Fibroblast of skin of abdomen (primary cell): ENCODE data around the gene STRN4.
"Not testable (repeated sequence)": the region's sequence is repeated elsewhere in the genome, so short reads cannot be mapped to it uniquely, and the experiment has no call there.

Source experiments
- DNase-seq: peaks from one replicate; pipeline ENCODE4 v3.0.0-alpha.2; 2013

Gene STRN4

GRCh38 chr19:46772170-46773017 lies 26.1 kb upstream of the STRN4 start:
- peak; percentile 42 for DNase-seq

GRCh38 chr19:46768746-46769145 lies 22.5 kb upstream of the STRN4 start:
- not testable (repeated sequence) for DNase-seq

- no peak for DNase-seq
Measured at GRCh38 chr19:46766569-46767317, 20.5 kb upstream of the STRN4 start.

DNA sequence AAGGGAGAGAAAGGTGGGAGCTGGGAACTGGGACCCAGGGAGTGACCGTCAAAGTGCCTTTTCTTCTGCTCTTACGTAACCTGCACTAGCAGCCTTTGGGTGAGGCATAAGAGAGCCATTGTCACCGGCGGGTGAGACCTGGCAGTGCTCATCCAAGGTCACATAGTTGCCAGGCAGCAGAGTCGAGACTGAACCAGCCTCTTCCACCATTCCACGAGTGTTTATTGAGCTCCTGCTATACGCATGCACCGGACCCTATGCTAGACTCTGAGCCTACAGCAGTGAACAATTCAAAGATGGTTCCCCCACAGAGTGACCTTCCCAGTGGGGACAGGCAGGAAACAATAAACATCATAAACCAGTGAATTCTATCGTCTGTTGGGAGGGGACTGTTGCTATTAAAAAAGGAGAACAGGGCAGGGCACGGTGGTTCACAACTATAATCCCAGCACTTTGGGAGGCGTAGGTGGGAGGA lies 18.6 kb upstream of the STRN4 start:
- no peak for DNase-seq

GRCh38 chr19:46762245-46762890 lies 16.1 kb upstream of the STRN4 start:
- DNase-seq: no peak

- peak; percentile 77 for DNase-seq
Measured at GRCh38 chr19:46761418-46761831, 15.2 kb upstream of the STRN4 start.

DNA sequence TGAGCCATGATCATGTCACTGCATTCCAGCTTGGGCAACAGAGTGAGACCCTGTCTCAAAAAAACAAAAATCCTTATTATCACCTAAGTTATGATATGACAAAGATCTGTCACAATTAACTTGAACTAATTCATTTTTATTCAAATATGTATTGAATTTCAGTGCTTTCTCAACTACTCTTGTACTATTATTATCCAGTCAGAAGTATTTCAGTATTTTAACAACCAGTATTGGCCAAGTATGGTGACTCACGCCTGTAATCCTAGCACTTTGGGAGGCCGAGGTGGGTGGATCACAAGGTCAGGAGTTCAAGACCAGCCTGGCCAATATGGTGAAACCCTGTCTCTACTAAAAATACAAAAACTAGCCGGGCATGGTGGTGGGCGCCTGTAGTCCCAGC lies 14.6 kb upstream of the STRN4 start:
- not testable (repeated sequence) for DNase-seq

- no peak for DNase-seq
Measured at GRCh38 chr19:46760363-46760762, 14.1 kb upstream of the STRN4 start.

GRCh38 chr19:46759817-46760333 lies 13.6 kb upstream of the STRN4 start:
- DNase-seq: peak; percentile 99

DNA sequence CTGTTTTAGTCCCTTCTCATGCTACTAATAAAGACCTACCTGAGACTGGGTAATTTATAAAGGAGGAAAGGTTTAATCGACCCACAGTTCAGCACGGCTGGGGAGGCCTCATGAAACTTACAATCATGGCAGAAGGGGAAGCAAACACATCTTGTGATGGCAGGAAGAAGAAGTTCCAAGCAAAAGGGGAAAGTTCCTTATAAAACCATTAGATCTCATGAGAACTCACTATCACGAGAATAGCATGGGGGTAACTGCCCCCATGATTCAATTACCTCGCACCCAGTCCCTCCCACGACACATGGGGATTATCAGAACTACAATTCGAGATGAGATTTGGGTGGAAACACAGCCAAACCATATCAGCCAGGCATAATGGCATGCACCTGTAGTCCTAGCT lies 13.0 kb upstream of the STRN4 start:
- no peak for DNase-seq

GRCh38 chr19:46756544-46756888 lies 10.3 kb upstream of the STRN4 start:
- DNase-seq: no peak

DNA sequence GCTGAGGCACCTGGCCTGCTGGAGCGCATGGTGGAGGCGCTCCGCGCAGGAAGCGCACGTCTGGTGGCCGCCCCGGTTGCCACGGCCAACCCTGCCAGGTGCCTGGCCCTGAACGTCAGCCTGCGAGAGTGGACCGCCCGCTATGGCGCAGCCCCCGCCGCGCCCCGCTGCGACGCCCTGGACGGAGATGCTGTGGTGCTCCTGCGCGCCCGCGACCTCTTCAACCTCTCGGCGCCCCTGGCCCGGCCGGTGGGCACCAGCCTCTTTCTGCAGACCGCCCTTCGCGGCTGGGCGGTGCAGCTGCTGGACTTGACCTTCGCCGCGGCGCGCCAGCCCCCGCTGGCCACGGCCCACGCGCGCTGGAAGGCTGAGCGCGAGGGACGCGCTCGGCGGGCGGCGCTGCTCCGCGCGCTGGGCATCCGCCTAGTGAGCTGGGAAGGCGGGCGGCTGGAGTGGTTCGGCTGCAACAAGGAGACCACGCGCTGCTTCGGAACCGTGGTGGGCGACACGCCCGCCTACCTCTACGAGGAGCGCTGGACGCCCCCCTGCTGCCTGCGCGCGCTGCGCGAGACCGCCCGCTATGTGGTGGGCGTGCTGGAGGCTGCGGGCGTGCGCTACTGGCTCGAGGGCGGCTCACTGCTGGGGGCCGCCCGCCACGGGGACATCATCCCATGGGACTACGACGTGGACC lies 9.7 kb upstream of the STRN4 start:
- DNase-seq: no peak

DNA sequence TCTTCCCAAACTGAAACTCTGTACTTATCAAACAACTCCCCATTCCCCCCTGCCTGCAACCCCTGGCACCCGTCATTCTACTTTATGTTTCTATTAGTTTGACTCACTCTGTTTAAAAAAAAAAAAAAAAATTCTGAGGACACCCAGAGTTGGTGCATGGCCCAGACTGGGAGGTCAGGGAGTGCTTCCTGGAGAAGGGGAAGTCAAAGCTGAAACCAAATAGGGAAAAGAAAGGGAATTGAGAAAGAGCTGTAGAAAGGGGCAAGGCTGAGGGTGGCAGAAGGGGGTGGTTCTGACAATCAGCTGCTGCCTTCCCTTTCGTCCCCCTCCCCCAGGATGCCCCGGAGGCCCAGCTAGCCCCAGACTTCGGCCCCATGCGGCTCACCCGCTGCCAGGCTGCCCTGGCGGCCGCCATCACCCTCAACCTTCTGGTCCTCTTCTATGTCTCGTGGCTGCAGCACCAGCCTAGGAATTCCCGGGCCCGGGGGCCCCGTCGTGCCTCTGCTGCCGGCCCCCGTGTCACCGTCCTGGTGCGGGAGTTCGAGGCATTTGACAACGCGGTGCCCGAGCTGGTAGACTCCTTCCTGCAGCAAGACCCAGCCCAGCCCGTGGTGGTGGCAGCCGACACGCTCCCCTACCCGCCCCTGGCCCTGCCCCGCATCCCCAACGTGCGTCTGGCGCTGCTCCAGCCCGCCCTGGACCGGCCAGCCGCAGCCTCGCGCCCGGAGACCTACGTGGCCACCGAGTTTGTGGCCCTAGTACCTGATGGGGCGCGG lies 9.0 kb upstream of the STRN4 start:
- peak; percentile 51 for DNase-seq

GRCh38 chr19:46753420-46754155 lies 7.3 kb upstream of the STRN4 start:
- no peak for DNase-seq

GRCh38 chr19:46748325-46749109 lies 2.3 kb upstream of the STRN4 start:
- DNase-seq: peak; percentile 45

GRCh38 chr19:46745521-46746280 lies 549 bp downstream of the STRN4 start, which contains the start of gene FKRP:
FKRP (plus strand) TSS chr19:46746057; CDS start chr19:46755451, 9,394 bp downstream.
- no peak for DNase-seq

DNA sequence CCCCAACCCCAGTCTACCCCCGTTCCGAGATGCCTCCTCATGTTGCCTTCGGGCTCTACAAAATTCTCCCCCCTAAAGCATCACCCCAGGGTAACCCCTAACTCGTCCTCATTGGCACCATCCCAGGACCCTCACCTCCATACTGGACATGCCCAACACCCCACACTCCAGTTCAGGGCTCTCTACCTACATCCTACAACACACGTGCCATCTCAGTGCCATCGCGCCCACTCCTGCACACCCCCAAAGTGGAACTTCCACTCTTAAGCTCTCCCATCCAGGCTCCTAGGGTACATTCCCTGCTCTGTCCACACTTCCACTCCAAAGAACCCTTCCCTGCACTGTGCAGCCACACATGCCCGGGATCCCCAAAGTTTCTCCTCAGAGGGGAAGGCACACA lies 1.2 kb downstream of the STRN4 start:
- DNase-seq: no peak

- no peak for DNase-seq
Measured at GRCh38 chr19:46744005-46744691, 2.1 kb downstream of the STRN4 start.
